Measurements from ENCODE around the gene ING4. TPM values are rescaled to one million over a fixed set of nuclear protein-coding genes. Genes with fewer than 3 reads are reported as not detected.

The ING4 gene
- total RNA-seq, 1 donor from 2014 or later = 15.3 TPM

- Histone ChIP-seq H3K27me3 (ENCODE audit: control insufficient read depth, insufficient read depth, low read length) (peaks cover 12% of the 10 kb centered on the region), H3K4me3 (ENCODE audit: low read depth, low read length) (no peak overlapping the region), H3K36me3 (ENCODE audit: control insufficient read depth, insufficient read depth, low read length) (no peaks in the 10 kb centered on the region)
- DNase-seq (ENCODE audit: low read depth) = no peak
- no peak for FAIRE-seq
- no peak for TF ChIP-seq CTCF (IDR thresholded peaks at IDR 0.05; ENCODE audit: insufficient read depth, low read length, severe bottlenecking)
These were observed 32.6 kb upstream of the ING4 start for GRCh38 chr12:6695313-6696045.

GRCh38 chr12:6694701-6695100 is 31.8 kb upstream of the ING4 start:
- DNase-seq (ENCODE audit: low read depth) = no peak
- FAIRE-seq = no peak
- no peak overlapping the region for H3K4me3 ChIP-seq (ENCODE audit: low read depth, low read length)
- no peak for TF ChIP-seq CTCF (IDR thresholded peaks at IDR 0.05; ENCODE audit: insufficient read depth, low read length, severe bottlenecking)
- H3K27me3 ChIP-seq (ENCODE audit: control insufficient read depth, insufficient read depth, low read length) = peaks cover 6% of the 10 kb centered on the region
- no peaks in the 10 kb centered on the region for H3K36me3 ChIP-seq (ENCODE audit: control insufficient read depth, insufficient read depth, low read length)

GRCh38 chr12:6693832-6694355 is 31.0 kb upstream of the ING4 start:
- no peak for TF ChIP-seq CTCF (IDR thresholded peaks at IDR 0.05; ENCODE audit: insufficient read depth, low read length, severe bottlenecking)
- Histone ChIP-seq H3K27me3 (ENCODE audit: control insufficient read depth, insufficient read depth, low read length) (no peaks in the 10 kb centered on the region), H3K36me3 (ENCODE audit: control insufficient read depth, insufficient read depth, low read length) (no peaks in the 10 kb centered on the region), H3K4me3 (ENCODE audit: low read depth, low read length) (no peak overlapping the region)
- no peak for FAIRE-seq
- no peak for DNase-seq (ENCODE audit: low read depth)

- Histone ChIP-seq H3K4me3 (ENCODE audit: low read depth, low read length) (no peak overlapping the region), H3K36me3 (ENCODE audit: control insufficient read depth, insufficient read depth, low read length) (no peaks in the 10 kb centered on the region), H3K27me3 (ENCODE audit: control insufficient read depth, insufficient read depth, low read length) (no peaks in the 10 kb centered on the region)
- TF ChIP-seq CTCF (IDR thresholded peaks at IDR 0.05; ENCODE audit: insufficient read depth, low read length, severe bottlenecking) = no peak
- FAIRE-seq = no peak
- DNase-seq (ENCODE audit: low read depth) = no peak
These were observed 30.0 kb upstream of the ING4 start for GRCh38 chr12:6692888-6693287.

GRCh38 chr12:6691473-6691872 is 28.6 kb upstream of the ING4 start:
- no peak for FAIRE-seq
- DNase-seq (ENCODE audit: low read depth) = no peak

More at GRCh38 chr12:6691473-6691872, 28.6 kb upstream of the ING4 start:
- TF ChIP-seq CTCF (IDR thresholded peaks at IDR 0.05; ENCODE audit: insufficient read depth, low read length, severe bottlenecking) = no peak
- no peaks in the 10 kb centered on the region for H3K36me3 ChIP-seq (ENCODE audit: control insufficient read depth, insufficient read depth, low read length)
- H3K27me3 ChIP-seq (ENCODE audit: control insufficient read depth, insufficient read depth, low read length) = no peaks in the 10 kb centered on the region
- H3K4me3 ChIP-seq (ENCODE audit: low read depth, low read length) = no peak overlapping the region

Data from bronchial epithelial cell (primary cell).